ENCODE measurements around the gene ZNF599.

DNA sequence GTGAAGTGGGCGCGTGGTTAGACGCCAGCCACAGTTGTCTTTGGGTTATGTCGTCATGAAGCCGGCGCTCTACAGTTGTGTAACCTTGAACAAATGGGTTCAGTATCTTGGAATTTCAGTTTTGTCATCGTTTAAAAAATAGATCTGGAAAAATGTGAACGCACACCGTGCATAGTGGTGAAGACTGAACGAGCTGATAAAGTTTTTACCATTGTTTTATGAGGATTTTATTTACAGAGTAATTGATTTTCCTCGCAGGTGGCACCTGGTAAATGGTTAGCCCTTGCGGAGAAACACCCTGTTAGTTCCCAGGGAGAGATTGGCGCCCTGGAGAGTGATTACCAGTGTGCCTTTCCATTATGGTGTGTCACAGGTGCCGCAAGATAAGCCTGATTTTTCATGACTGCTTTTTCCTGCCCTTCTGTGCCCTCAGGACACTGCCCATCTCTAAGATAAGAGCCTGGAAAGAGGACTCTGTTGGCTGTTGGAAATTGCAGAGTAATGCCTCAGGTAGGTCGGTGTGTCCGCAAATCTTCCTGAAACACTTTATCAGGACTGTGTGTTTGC is 38.4 kb downstream of the ZNF599 start:
- TF ChIP-seq, protein P1, sequence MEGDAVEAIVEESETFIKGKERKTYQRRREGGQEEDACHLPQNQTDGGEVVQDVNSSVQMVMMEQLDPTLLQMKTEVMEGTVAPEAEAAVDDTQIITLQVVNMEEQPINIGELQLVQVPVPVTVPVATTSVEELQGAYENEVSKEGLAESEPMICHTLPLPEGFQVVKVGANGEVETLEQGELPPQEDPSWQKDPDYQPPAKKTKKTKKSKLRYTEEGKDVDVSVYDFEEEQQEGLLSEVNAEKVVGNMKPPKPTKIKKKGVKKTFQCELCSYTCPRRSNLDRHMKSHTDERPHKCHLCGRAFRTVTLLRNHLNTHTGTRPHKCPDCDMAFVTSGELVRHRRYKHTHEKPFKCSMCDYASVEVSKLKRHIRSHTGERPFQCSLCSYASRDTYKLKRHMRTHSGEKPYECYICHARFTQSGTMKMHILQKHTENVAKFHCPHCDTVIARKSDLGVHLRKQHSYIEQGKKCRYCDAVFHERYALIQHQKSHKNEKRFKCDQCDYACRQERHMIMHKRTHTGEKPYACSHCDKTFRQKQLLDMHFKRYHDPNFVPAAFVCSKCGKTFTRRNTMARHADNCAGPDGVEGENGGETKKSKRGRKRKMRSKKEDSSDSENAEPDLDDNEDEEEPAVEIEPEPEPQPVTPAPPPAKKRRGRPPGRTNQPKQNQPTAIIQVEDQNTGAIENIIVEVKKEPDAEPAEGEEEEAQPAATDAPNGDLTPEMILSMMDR (IDR thresholded peaks at IDR 0.05), result no peak
- no peak for TF ChIP-seq POLR2A (IDR thresholded peaks at IDR 0.05)

All from ovary (tissue), 3 donors.